Iris pigment epithelial cell (primary cell): ENCODE results near the gene C16orf87.
"Not testable (repeated sequence)": the region's sequence is repeated elsewhere in the genome, so short reads cannot be mapped to it uniquely, and the experiment has no call there.

ENCODE experiments used
- DNase-seq: peaks from one replicate; pipeline ENCODE4 v3.0.0-alpha.2; 2011; ENCODE audit warnings: low read depth

C16orf87 gene

GRCh38 chr16:46800494-46800893, 30.5 kb downstream of the C16orf87 start:
- no peak for DNase-seq

- no peak for DNase-seq
Observed at GRCh38 chr16:46797501-46797900, 33.5 kb downstream of the C16orf87 start.

- DNase-seq: no peak
Observed at GRCh38 chr16:46796764-46797269, 34.2 kb downstream of the C16orf87 start.

- DNase-seq: no peak
Observed at GRCh38 chr16:46793841-46794240, 37.1 kb downstream of the C16orf87 start.

- no peak for DNase-seq
Observed at GRCh38 chr16:46790599-46791270, 40.2 kb downstream of the C16orf87 start.

GRCh38 chr16:46789499-46790414, 41.2 kb downstream of the C16orf87 start:
- DNase-seq: peak; percentile 71

- no peak for DNase-seq
Observed at GRCh38 chr16:46788891-46789474, 42.0 kb downstream of the C16orf87 start.

GRCh38 chr16:46787909-46788308, 43.1 kb downstream of the C16orf87 start:
- no peak for DNase-seq

GRCh38 chr16:46785076-46785845, 45.7 kb downstream of the C16orf87 start:
- DNase-seq: no peak

- DNase-seq: not testable (repeated sequence)
Observed at GRCh38 chr16:46784569-46784968, 46.4 kb downstream of the C16orf87 start.

- no peak for DNase-seq
Observed at GRCh38 chr16:46783800-46784199, 47.2 kb downstream of the C16orf87 start.

GRCh38 chr16:46782320-46782719, 48.7 kb downstream of the C16orf87 start:
- DNase-seq: no peak

GRCh38 chr16:46777804-46778203, 53.2 kb downstream of the C16orf87 start:
- no peak for DNase-seq

GRCh38 chr16:46775214-46775613, 55.8 kb downstream of the C16orf87 start:
- DNase-seq: peak; percentile 51

GRCh38 chr16:46774743-46775177, 56.2 kb downstream of the C16orf87 start:
- DNase-seq: no peak

GRCh38 chr16:46772463-46772862, 58.5 kb downstream of the C16orf87 start:
- no peak for DNase-seq

- DNase-seq: no peak
Observed at GRCh38 chr16:46768809-46769208, 62.2 kb downstream of the C16orf87 start.

- peak; percentile 80 for DNase-seq
Observed at GRCh38 chr16:46765050-46765449, 65.9 kb downstream of the C16orf87 start.

- DNase-seq: no peak
Observed at GRCh38 chr16:46763147-46763546, 67.8 kb downstream of the C16orf87 start.

- no peak for DNase-seq
Observed at GRCh38 chr16:46762583-46762982, 68.4 kb downstream of the C16orf87 start.

GRCh38 chr16:46759309-46759708, 71.7 kb downstream of the C16orf87 start:
- DNase-seq: no peak
